Caco-2 (cell line): Measurements from ENCODE around the gene PDS5B. TPM values are rescaled to one million over a fixed set of nuclear protein-coding genes. Genes with fewer than 3 reads are reported as not detected.

Source experiments
- Bru-seq: library from RNA; stranded (reverse); fragments of 400-500 nt; gene quantifications from one replicate; lab custom pipeline; 2021; lab: Mats Ljungman, UMichigan
- BruChase-seq, 2 experiments: library from RNA; stranded (reverse); fragments of 400-500 nt; gene quantifications; one replicate each; lab custom pipeline; 2021; lab: Mats Ljungman, UMichigan
- BruUV-seq: library from RNA; stranded (reverse); fragments of 400-500 nt; replicated peaks from 2 replicates; lab custom pipeline; 2021; lab: Mats Ljungman, UMichigan
- CTCF ChIA-PET: fragments of 300-600 bp; sonication (Branson Sonifier 250); formaldehyde crosslinking; loops from one replicate; lab custom pipeline; 2022; ENCODE audit warnings: antibody characterized with exemption; lab: Charles Lee
- POLR2A ChIA-PET: fragments of 300-600 bp; sonication (Branson Sonifier 250); formaldehyde crosslinking; loops from one replicate; lab custom pipeline; 2022; ENCODE audit warnings: antibody characterized with exemption; lab: Charles Lee
- DNase-seq, 2 experiments: peaks; one replicate each; pipeline versions ENCODE4 v3.0.0 to v3.0.0-alpha.2; 2020 to 2022
- H3K27me3 ChIP-seq: replicated peaks from 2 replicates; pipeline ENCODE4 v1.6.0; 2011; ENCODE audit warnings: low read length; ENCODE audit not compliant: control insufficient read depth, insufficient read depth
- H3K36me3 ChIP-seq: 2 replicates; pipeline ENCODE4 v1.5.1; 2011; ENCODE audit warnings: low read length; ENCODE audit not compliant: control insufficient read depth, insufficient read depth
- H3K4me1 ChIP-seq: fragments of 250-450 bp; sonication (Bioruptor Pico); 2 replicates; pipeline ENCODE4 v1.5.1; 2020; ENCODE audit warnings: mild to moderate bottlenecking
- H3K4me3 ChIP-seq: 2 replicates; pipeline ENCODE4 v1.5.1; 2011; ENCODE audit warnings: low read depth, mild to moderate bottlenecking, control low read depth, low read length
- H3K9me3 ChIP-seq: fragments of 250-450 bp; sonication (Bioruptor Pico); 2 replicates; pipeline ENCODE4 v1.5.1; 2020; ENCODE audit warnings: mild to moderate bottlenecking, moderate library complexity
- H3K27ac Mint-ChIP-seq: one replicate; pipeline ENCODE4 v1.8.0; 2022; ENCODE audit warnings: mixed read lengths; ENCODE audit not compliant: unreplicated experiment
- H3K27me3 Mint-ChIP-seq: one replicate; pipeline ENCODE4 v1.8.0; 2022; ENCODE audit warnings: mixed read lengths; ENCODE audit not compliant: insufficient read depth, unreplicated experiment
- H3K36me3 Mint-ChIP-seq: one replicate; pipeline ENCODE4 v1.8.0; 2022; ENCODE audit warnings: mild to moderate bottlenecking, mixed read lengths; ENCODE audit not compliant: insufficient read depth, unreplicated experiment
- H3K4me1 Mint-ChIP-seq: one replicate; pipeline ENCODE4 v1.8.0; 2022; ENCODE audit warnings: low read depth, mixed read lengths; ENCODE audit not compliant: unreplicated experiment
- H3K4me3 Mint-ChIP-seq: one replicate; pipeline ENCODE4 v1.8.0; 2022; ENCODE audit warnings: mild to moderate bottlenecking, moderate library complexity, mixed read lengths; ENCODE audit not compliant: unreplicated experiment
- H3K9me3 Mint-ChIP-seq: one replicate; pipeline ENCODE4 v1.8.0; 2022; ENCODE audit warnings: mixed read lengths; ENCODE audit not compliant: unreplicated experiment
- intact Hi-C: fragments of 100-400 bp; cut with micrococcal nuclease; formaldehyde crosslinking; loops from one replicate; pipeline ENCODE4 v1.10.0; 2022; ENCODE audit not compliant: unreplicated experiment
- long read RNA-seq: library from polyadenylated mRNA; stranded (forward); transcript quantifications from one replicate; pipeline ENCODE4 v2.0.0, GENCODE V29; 2022
- total RNA-seq: library from RNA; stranded (reverse); gene quantifications from 2 replicates; pipeline ENCODE4 v1.2.3, GENCODE V29; 2022
- TF ChIP-seq, protein P1 (sequence below), 2 experiments: fragments of 200-600 bp in 1 of 2; IDR thresholded peaks; 1 replicate in 1 of 2; 2 replicates in 1 of 2; pipeline versions ENCODE4 v1.5.1 to v1.8.0; 2011 to 2022; ENCODE audit warnings: antibody characterized with exemption in 1 of 2, control low read depth in 1 of 2, inconsistent platforms in 1 of 2, low read depth in 1 of 2, low read length in 1 of 2, mild to moderate bottlenecking in 1 of 2, moderate library complexity in 1 of 2; ENCODE audit not compliant: insufficient read depth in 1 of 2, severe bottlenecking in 1 of 2, unreplicated experiment in 1 of 2

Gene PDS5B, protein sequence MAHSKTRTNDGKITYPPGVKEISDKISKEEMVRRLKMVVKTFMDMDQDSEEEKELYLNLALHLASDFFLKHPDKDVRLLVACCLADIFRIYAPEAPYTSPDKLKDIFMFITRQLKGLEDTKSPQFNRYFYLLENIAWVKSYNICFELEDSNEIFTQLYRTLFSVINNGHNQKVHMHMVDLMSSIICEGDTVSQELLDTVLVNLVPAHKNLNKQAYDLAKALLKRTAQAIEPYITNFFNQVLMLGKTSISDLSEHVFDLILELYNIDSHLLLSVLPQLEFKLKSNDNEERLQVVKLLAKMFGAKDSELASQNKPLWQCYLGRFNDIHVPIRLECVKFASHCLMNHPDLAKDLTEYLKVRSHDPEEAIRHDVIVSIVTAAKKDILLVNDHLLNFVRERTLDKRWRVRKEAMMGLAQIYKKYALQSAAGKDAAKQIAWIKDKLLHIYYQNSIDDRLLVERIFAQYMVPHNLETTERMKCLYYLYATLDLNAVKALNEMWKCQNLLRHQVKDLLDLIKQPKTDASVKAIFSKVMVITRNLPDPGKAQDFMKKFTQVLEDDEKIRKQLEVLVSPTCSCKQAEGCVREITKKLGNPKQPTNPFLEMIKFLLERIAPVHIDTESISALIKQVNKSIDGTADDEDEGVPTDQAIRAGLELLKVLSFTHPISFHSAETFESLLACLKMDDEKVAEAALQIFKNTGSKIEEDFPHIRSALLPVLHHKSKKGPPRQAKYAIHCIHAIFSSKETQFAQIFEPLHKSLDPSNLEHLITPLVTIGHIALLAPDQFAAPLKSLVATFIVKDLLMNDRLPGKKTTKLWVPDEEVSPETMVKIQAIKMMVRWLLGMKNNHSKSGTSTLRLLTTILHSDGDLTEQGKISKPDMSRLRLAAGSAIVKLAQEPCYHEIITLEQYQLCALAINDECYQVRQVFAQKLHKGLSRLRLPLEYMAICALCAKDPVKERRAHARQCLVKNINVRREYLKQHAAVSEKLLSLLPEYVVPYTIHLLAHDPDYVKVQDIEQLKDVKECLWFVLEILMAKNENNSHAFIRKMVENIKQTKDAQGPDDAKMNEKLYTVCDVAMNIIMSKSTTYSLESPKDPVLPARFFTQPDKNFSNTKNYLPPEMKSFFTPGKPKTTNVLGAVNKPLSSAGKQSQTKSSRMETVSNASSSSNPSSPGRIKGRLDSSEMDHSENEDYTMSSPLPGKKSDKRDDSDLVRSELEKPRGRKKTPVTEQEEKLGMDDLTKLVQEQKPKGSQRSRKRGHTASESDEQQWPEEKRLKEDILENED (N-terminal part only)
- total RNA-seq (53.0 and 54.9 TPM in 2 replicates), Bru-seq, nascent RNA (percentile 89 among the genes with signal in this experiment), BruChase-seq, experiment 1, labeled RNA remaining after a 2-hour chase (percentile 84 among the genes with signal in this experiment), BruChase-seq, experiment 2, labeled RNA remaining after a 6-hour chase (percentile 80 among the genes with signal in this experiment)
- long read RNA-seq, full-length matches to known transcripts: 3 of 13 reads
- long read RNA-seq, partial matches to known transcripts: 5 of 13 reads
- long read RNA-seq, other reads (novel, unspliced or antisense): 5 of 13 reads

DNA sequence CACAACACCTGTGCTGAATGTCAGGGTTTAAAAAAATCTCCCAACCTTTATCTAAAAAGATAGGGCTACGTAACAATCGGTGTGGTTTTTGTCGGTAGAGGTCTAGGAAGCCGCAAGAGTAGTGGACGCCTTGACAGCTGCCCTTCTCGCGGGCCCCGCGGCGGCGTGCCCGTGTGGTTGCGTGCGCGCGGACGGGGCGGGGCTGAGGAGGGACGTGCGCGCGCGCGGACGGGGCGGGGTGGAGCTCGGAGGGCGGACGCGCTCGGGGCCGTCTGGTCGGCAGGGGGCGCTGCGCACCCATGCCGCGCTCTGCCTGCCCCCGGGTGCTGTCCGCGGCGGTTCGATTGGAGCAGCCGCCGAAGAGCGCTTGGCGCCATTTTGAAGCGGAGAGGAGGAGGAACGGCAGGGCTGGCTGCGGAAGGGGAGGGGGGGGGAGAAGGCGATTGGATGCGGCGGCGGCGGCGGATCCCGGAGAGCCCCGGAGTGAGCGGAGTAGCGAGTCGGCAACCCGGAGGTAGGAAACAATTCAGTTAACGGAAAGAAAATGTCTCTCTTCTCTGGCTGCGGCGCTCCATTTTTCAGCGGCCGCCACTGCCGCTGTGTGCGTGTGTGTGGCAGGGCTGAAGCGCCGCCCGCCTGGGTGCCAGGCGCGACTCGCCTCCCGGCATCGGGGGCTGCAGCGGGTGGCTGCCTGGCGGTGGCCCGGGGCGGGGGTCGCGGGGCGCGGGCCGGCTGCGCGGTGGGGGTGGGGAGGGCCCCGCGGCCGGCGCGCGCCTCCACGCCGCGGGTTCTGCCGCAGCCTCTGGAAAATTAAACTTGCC lies at the start of gene PDS5B:
PDS5B (plus strand) TSS at position 373 of the 821 bp plus-strand sequence. CDS start 62,321 bp downstream, outside the sequence.
- Histone ChIP-seq H3K4me1 (no peaks in the 10 kb centered on the region), H3K27me3 (no peaks in the 10 kb centered on the region), H3K4me3 (peak within 1 kb of the TSS; percentile 97), H3K36me3 (no peaks in the 10 kb centered on the region), H3K9me3 (no peaks in the 10 kb centered on the region)
- POLR2A ChIA-PET: no interaction called here
- Mint-ChIP-seq H3K9me3 (no peaks in the 10 kb centered on the region), H3K4me3 (peak within 1 kb of the TSS; percentile 89), H3K27ac (peak within 1 kb of the TSS; percentile 88), H3K27me3 (peaks cover 6% of the 10 kb centered on the region), H3K36me3 (no peaks in the 10 kb centered on the region), H3K4me1 (peaks cover 13% of the 10 kb centered on the region)
- no TSS peak for BruUV-seq
- peak; percentile 96 to 98 for DNase-seq
- intact Hi-C loops: loop anchor here (1.0 to 10.0 kb wide), 4 partner anchors 53 to 957 kb away; no protein-coding TSS in a partner anchor
- CTCF ChIA-PET: interaction anchor here (0.6 to 2.4 kb wide), 16 partner anchors 47 to 957 kb away, joined by 3 to 20 read pairs (median 6); partner anchors contain the start of gene N4BP2L2
- TF ChIP-seq, protein P1, sequence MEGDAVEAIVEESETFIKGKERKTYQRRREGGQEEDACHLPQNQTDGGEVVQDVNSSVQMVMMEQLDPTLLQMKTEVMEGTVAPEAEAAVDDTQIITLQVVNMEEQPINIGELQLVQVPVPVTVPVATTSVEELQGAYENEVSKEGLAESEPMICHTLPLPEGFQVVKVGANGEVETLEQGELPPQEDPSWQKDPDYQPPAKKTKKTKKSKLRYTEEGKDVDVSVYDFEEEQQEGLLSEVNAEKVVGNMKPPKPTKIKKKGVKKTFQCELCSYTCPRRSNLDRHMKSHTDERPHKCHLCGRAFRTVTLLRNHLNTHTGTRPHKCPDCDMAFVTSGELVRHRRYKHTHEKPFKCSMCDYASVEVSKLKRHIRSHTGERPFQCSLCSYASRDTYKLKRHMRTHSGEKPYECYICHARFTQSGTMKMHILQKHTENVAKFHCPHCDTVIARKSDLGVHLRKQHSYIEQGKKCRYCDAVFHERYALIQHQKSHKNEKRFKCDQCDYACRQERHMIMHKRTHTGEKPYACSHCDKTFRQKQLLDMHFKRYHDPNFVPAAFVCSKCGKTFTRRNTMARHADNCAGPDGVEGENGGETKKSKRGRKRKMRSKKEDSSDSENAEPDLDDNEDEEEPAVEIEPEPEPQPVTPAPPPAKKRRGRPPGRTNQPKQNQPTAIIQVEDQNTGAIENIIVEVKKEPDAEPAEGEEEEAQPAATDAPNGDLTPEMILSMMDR (IDR thresholded peaks at IDR 0.05; ENCODE audit: insufficient read depth in 1 of 2, low read depth in 1 of 2, low read length in 1 of 2, severe bottlenecking in 1 of 2, unreplicated experiment in 1 of 2): peak; percentile 64 to 96

GRCh38 chr13:32537580-32538142 lies 48.6 kb upstream of the PDS5B start:
- Mint-ChIP-seq H3K36me3 (peaks cover 52% of the 10 kb centered on the region), H3K9me3 (no peaks in the 10 kb centered on the region), H3K27ac (peak overlapping the region; percentile 96), H3K4me1 (peaks cover 20% of the 10 kb centered on the region), H3K27me3 (no peaks in the 10 kb centered on the region), H3K4me3 (peak overlapping the region; percentile 89)
- H3K27me3 ChIP-seq: no peaks in the 10 kb centered on the region
- no peaks in the 10 kb centered on the region for H3K9me3 ChIP-seq
- no TSS peak for BruUV-seq
- DNase-seq: peak; percentile 32 to 38
- H3K4me1 ChIP-seq: peaks cover 4% of the 10 kb centered on the region
- intact Hi-C loops: loop anchor here (2.0 kb wide), 2 partner anchors 95 to 109 kb away; partner anchors contain the start of gene N4BP2L1
- POLR2A ChIA-PET: no interaction called here
- CTCF ChIA-PET: interaction anchor here (0.7 to 0.8 kb wide), 2 partner anchors 17 to 44 kb away, joined by 4 to 5 read pairs; no protein-coding TSS in a partner anchor
- TF ChIP-seq, protein P1 (IDR thresholded peaks at IDR 0.05; ENCODE audit: insufficient read depth in 1 of 2, low read depth in 1 of 2, low read length in 1 of 2, severe bottlenecking in 1 of 2, unreplicated experiment in 1 of 2): no peak
- H3K4me3 ChIP-seq: peak overlapping the region; percentile 57
- H3K36me3 ChIP-seq: peaks cover 2% of the 10 kb centered on the region
